ENCODE measurements around the gene NFE2L2.

GRCh38 chr2:177275743-177276055 lies 11.2 kb upstream of the NFE2L2 start:
- TF ChIP-seq CTCF (IDR thresholded peaks at IDR 0.05; ENCODE audit: insufficient read depth, low read depth, low read length) (no peak), EZH2 (IDR thresholded peaks at IDR 0.05; ENCODE audit: insufficient read depth, low read length) (no peak)

All from astrocyte (in vitro differentiated cells and primary cell).